Measurements from ENCODE around the gene GLIPR2.
"Not testable (repeated sequence)": the region's sequence is repeated elsewhere in the genome, so short reads cannot be mapped to it uniquely, and the experiment has no call there.

The GLIPR2 gene

DNA sequence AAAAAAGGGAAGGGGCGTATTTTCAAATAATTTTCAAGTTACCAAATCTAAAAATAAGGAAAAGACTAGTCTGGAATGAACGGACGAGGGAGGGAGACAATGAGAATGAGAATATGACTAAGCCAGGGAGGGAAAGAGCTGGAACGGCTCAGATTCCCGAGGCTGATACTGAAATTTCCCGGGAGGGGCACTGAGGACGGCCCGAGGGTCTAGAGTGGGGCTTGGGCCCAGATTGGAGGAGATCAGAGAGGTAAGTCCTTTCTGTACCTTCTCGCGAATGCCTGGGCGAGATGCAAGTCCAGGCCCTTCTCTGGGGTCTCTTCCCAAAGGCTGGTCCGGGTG lies 29.3 kb downstream of the GLIPR2 start:
- FAIRE-seq: no peak

DNA sequence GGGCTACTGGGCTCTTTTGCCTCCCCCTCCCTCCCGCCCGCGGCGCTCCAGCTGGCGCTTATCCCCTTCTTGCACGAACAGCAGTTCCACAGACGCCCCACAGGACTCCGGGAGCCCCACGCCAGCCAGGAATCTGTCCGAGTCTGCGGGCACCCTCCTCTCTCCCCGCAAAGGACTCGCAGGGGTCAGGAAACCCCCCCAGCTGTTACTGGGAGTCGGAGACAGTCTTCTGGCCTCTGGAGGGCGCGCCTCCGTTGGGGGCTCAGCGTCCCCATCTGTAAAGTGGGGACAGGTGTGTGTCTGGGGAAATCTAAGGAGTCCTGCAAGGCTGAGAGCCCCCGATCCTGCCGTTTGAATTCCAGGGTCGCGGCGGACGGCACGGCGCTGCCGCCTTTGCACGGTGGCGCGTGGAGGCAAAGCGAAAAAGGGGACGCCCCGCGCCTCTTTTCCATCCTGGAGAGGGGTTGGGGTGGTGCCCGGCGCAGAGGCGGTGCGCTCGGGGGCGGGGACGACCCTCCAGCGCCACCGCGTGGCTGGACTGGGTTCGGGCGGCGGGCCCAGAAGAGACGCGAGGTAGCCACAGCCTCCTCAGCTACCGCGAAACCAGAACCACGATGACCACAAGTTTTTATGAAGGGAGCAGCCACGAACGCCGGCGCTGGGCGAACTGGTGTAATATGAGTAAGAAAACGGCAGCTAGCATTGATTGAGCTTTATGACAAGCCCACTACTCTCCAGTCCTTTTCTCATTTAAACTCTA lies 29.8 kb downstream of the GLIPR2 start:
- FAIRE-seq: no peak

DNA sequence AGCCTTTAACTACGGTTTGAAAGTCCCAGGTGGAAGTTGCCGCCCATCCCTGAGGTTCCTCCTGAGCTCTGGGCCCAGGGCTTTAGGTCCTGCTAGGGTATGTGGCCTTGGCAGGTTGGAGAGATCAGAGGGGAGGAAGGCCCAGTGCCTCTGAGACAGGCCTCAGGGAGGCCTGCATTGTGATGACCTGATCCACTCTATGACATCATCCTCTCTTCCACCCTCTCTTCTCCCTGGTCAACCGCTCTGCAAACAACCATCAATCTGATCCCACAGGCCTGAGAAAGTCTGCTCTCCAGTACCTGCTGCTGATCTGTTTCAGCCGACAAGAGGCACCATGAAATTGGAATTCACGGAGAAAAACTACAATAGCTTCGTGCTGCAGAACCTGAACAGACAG lies 32.6 kb downstream of the GLIPR2 start, which contains the start of gene CCIN:
Gene CCIN (plus strand): TSS at position 223 of the 400 bp plus-strand sequence. CDS start 115 bp downstream, at position 338.
- no peak for FAIRE-seq

DNA sequence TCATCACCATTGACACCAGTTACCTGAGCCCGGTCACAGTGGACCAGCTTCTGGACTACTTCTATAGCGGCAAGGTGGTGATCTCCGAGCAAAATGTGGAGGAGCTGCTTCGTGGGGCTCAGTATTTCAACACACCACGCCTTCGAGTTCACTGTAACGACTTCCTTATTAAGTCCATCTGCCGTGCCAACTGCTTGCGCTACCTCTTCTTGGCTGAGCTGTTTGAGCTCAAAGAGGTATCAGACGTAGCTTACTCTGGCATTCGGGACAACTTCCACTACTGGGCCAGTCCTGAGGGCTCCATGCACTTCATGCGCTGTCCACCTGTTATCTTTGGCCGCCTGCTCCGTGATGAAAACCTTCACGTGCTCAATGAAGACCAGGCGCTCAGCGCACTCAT lies 33.2 kb downstream of the GLIPR2 start:
- no peak for FAIRE-seq

DNA sequence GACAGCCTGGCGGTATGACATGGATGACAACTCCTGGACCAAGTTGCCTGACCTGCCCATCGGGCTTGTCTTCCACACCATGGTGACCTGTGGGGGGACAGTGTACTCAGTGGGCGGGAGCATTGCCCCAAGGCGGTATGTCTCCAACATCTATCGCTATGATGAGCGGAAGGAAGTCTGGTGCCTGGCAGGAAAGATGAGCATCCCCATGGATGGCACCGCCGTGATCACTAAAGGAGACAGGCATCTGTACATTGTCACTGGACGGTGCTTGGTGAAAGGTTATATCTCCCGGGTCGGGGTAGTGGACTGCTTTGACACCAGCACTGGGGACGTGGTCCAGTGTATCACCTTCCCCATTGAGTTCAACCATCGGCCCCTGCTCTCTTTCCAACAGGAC lies 34.0 kb downstream of the GLIPR2 start:
- FAIRE-seq: no peak

DNA sequence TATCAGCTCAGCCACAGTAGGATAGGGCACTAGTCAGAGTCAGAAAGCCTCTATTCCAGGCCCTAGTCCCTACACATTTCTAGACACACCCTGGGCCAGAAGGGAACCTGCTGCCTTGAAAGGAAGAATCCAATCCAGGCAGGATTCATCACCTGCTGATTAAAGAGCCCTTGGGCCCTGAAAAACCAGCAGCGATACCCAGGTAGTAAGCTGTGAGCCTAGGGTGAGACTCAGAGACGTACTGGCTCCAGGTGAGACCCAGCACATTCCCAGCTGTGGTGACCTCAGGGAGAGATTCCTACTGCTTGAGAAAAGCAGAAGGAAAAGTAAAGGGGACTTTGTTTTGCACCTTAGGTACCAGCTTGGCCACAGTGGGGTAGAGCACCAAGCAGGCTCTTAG lies 37.3 kb downstream of the GLIPR2 start:
- no peak for FAIRE-seq

DNA sequence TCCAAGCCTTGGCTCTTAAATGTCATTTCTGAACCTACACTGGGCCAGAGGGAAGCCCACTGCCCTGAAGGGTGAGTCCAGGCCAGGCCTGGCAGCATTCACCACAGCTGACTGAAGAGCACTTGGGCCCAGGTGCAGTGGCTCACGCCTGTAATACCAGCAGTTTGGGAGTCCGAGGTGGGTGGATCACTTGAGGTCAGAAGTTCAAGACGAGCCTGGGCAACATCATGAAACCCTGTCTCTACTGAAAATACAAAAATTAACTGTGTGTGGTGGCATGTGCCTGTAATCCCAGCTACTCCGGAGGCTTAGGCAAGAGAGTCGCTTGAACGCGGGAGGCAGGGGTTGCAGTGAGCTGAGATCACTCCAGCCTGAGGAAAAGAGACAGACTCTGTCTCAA lies 37.7 kb downstream of the GLIPR2 start:
- FAIRE-seq: no peak

DNA sequence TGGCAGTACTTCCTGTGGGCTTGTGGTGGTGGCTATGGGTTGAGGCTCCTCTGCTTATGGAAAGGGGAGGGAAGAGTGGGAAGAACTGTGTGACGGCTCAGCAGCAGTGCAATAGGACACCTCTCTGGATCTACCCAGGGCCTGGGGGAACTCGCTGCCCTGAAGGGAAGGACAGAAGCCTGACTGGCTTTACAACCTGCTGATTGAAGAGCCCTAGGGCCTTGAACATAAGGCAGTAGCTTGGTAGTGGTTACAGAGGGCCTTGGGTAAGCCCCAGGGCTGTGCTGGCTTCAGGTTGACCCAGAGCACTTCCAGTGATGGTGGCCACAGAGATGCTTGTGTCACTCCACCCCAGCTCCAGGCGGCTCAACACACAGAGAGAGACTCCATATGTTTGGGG lies 38.2 kb downstream of the GLIPR2 start:
- no peak for FAIRE-seq

DNA sequence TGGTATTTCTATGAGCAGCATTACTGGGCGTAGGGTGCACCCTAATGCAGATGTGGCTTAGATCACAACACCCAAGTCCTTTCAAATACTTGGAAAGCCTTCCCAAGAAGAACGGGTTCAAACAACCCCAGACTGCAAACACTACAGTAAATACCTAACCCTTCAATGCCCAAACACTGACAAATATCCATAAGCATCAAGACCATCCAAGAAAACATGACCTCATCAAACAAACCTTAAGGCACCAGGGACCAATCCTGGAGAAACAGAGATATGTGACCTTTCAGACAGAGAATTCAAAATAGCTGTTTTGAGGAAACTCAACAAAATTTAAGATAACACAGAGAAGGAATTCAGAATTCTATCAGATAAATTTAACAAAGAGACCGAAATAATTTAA lies 38.7 kb downstream of the GLIPR2 start:
- FAIRE-seq: not testable (repeated sequence)

DNA sequence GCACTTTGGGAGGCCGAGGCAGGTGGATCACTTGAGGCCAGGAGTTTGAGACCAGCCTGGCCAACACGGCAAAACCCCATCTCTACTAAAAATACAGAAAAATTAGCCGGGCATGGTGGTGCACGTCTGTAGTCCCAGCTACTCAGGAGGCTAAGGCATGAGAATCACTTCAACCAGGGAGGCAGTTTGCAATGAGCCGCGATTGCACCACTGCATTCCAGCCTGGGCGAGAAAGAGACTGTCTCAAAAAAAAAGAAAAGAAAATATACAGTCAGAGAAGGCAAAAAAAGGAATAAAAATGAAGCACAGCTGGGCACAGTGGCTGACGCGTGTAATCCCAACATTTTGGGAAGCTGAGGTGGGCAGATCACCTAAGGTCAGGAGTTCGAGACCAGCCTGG lies 40.0 kb downstream of the GLIPR2 start:
- not testable (repeated sequence) for FAIRE-seq

DNA sequence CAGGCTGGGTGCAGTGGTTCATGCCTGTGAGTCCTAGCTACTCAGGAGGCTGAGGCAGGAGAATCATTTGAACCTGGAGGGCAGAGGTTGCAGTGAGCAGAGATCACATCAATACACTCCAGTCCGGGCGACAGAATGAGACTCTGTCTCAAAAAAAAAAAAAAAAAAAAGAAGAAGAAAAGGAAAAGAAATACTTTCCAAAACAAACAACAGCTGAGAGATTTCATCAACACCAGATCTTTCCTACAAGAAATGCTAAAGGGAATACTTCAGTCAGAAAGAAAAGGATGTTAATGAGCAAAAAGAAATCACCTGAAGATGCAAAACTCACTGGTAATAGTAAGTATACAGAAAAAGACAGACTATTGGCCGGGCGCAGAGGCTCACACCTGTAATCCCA lies 41.0 kb downstream of the GLIPR2 start:
- no peak for FAIRE-seq

DNA sequence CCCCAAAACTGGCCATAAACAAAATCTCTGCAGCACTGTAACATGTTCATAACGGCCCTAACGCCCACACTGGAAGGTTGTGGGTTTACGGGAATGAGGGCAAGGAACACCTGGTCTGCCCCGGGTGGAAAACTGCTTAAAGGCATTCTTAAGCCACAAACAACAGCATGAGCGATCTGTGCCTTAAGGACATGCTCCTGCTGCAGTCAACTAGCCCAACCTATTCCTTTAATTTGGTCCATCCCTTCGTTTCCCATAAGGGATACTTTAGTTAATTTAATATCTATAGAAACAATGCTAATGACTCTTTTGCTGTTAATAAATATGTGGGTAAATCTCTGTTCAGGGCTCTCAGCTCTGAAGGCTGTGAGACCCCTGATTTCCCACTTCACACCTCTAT lies 43.7 kb downstream of the GLIPR2 start:
- not testable (repeated sequence) for FAIRE-seq

DNA sequence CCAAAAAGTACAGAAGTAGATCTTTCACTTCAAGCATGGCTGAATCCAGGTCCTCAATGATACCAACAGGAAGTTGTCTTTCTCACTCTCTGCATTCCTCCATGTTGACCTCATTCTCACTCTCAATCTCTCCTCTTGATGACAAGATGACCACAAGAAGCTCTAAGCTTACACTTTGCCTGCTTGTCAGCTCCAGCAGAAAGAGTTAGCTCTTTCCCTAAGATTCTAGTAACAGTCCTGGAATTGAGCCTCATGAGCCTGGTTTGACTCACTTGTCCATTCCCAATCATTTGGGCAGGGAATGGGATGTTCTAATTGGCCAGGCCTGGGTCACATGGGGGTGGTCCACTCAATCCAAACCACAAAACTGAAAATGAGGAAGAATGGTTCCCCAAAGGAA lies 50.9 kb downstream of the GLIPR2 start:
- FAIRE-seq: no peak

DNA sequence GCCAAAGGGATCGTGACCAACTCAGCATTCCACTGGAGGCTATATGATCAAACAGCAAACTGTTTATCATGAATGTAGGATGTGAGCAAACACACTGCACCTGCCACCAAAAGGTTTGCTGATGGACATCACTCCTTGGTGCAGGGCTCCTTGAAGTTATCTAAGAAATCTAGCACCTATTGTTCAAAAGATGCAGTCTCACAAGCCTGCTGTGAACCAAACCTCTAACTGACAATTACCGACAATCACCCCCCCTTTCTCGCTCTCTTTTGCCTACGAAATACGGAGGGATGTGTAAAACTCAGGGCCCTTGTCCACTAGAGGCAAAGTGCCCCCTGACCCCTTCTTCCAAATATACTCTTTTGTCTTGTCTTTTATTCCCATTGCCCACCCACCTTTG lies 51.7 kb downstream of the GLIPR2 start:
- no peak for FAIRE-seq

DNA sequence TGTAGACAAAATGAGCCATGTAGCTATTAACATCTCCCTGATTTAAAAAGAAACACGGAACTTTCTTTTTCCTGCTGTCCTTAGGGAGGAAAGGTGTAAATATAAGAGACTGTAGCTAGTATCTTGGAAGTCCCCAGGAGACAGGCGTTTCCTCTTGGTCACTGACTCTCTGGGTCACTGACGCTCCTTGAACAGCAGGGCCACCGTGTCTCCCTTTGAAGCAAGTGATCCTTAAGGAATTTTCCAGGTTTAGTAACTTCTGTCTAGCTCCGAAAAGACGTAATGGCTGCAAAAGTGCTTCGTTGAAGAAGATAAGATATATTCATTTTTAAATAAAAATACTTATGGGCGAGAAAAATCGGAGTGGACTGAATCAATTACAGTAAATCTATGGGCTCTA lies 53.4 kb downstream of the GLIPR2 start:
- no peak for FAIRE-seq

DNA sequence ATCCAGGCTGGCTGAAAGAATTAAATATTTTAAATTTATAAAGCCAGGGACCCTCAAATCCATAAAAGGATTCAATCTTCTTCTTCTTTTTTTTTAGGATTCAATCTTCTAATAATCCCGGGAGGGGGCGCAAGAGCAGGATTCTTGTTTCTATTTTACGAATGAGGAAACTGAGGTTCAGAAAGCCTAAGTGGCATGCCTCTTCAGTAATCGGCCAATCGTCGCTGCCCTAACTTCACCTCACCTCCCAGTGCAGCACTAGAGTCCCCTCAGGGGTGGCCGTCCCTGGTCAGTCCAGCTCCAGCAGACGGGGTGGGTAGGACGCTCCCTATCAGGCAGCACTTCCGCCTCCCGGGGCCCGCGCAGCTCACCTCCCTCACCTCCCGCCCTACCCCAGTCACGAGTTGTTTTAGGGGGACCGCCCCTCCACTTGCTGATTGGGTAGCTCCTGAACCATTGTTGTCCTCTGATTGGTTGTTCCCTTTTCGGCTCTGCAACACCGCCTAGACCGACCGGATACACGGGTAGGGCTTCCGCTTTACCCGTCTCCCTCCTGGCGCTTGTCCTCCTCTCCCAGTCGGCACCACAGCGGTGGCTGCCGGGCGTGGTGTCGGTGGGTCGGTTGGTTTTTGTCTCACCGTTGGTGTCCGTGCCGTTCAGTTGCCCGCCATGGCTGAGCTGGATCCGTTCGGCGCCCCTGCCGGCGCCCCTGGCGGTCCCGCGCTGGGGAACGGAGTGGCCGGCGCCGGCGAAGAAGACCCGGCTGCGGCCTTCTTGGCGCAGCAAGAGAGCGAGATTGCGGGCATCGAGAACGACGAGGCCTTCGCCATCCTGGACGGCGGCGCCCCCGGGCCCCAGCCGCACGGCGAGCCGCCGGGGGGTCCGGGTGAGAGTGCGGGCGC lies 54.1 kb downstream of the GLIPR2 start, which contains the start of gene CLTA:
Gene CLTA (plus strand): TSS at position 534 of the 902 bp plus-strand sequence. CDS start 136 bp downstream, at position 670.
- FAIRE-seq: peak; percentile 97

DNA sequence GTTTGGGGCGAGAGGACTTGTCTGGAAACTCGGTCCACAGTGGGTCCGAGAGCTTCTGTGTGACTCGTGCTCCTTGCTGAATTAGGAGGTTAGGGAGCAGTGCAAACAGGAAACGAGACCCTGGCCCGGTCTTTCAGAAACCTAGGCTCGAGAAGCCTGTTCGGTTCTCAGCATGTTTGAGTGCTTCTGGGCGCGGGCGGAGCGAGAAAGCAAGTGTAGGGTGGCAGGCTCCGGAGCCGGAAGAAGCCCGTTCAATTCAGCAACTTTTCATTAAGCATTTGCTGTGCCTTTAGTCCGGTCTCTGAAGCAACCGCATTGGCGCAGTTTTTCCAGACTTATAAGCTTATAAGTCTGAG lies 54.7 kb downstream of the GLIPR2 start:
- FAIRE-seq: no peak

DNA sequence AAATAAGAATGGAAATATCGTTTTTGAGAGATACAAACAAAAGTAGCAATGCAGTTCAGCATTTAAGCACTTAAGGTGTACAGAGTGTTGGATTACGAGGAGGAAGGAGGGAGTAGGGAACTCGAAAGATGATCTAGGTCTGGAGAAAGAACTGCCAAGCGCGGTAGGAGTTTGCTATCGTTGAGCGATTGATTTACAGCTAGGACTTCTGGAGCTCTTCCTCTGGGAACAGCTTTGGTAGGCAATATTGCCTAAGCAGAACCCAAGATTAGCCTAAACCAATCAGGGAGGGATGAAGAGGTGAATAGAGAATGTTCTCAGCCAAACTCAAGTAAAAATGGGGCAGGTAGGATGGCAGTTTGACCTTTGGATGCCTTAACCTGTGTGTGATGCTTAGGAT lies 55.2 kb downstream of the GLIPR2 start:
- FAIRE-seq: no peak

DNA sequence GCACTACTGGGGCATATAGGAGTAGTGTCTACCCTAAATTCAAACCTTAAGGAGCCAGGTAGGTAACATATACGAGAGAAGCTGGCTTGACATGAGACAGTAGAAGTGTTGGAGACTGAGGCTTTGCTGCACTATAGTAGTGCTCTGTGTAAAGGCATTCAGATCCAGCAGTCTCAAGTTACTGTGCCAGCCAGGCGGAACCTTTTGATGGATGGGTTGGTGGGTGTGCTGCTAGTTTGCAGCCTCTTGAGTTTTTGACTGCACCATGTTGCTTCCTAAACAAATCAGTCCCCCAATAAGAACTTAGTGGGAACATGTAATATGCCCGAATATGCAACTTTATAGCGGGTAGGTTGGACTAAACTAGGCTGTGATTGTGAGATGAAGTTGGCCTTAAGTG lies 55.7 kb downstream of the GLIPR2 start:
- no peak for FAIRE-seq

DNA sequence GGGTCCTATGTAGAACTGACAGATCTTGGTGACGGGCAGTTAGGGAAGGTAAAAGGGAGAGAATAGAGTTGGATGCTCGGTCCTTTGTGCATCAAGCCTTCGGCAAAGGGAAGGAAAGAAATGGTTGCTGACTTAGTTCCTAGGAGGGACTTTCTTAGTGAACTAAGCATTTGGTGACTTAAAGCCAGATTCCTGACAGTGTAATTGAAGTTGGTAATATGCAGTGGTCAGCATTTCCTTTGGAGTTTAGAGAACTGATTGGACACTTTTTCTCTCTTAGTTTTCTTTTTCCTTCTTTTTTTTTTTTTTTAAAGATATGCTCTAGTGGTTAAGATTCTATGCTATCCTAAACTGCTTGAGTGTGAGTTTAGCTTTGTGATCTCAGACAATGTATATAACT lies 56.5 kb downstream of the GLIPR2 start:
- FAIRE-seq: no peak

DNA sequence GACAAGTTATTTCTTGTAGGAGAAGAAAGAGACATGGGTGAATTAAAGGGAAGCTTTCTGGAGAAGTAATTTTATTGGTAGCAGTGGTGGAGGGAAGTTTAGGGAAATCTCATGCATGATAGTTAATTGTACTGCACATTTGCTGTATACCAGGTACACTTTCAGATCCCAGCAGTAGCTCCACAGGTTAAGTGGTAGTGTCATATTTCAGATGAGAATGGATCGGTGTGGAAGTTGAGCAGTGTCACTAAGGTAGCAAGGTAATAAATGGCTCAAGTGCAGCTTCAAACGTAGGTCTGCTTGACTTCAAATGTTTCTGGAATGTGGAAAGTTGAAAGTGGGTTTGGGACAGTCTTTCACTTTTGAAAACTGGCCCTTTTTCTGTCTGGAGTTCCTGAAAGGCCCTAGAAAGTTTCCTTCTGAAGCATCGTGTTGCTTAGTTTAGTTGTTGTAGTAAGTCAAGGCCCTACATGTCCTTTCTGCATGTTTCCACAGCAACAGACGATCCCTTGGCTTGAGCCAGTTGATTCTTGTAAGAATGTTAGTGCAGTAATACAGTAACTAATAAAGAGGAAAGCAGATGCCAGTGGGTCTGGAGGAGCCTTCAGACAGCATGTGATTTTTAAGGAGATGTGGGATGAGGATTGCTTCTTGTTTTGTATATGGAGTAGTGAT lies 57.9 kb downstream of the GLIPR2 start:
- FAIRE-seq: no peak

DNA sequence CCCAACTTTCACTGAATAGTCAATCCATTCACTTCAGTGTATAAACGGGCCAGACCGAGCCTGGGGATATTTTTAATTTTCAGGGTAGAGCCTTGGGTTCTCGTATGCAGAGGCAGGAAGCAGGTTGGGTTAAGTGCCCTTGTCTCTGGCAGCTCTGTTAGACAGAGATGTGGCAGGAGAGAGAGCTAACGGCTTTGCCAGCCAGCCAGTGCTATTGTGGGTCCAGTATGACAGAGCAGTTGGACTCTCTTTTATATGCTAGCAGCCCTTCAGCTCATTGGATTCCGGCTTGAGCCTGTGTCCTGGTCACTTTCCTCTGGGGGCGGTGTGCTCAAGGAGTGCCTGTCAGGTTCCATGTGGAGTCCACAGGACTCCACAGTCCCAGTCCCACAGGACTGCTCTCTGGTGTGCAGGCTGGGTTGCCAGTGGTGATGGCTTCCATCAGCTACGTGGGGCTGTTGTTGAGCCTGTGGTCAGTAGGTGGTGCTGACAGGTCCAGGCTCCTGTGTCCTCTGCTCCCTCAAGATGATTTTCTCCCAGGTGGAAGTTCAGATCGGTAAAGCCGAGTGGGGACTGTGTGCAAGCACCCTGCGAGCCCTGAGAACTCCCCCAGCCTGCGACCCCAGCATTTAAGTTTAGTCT lies 68.5 kb downstream of the GLIPR2 start:
- no peak for FAIRE-seq

DNA sequence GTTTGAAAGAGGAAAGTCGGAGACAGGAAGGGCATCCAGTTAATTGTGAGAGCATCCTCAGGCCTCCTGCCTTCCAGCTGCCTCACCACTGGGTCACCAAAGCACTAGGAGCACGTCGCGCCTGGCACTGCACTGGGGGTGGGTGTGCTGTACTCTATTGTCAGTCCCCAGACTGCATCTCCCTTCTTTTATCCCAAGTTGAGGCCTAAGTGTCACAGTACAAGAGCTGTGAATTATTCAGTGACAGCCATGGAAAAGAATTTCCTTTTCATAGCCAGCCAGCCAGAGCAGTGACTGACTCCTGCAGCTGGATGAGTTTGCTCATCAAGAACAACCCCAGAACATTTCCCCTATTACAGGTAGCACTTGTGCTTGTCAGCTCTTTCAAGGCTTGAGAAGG lies 70.5 kb downstream of the GLIPR2 start:
- FAIRE-seq: no peak
